ENCODE data around the gene LRMDA.

The LRMDA gene

DNA sequence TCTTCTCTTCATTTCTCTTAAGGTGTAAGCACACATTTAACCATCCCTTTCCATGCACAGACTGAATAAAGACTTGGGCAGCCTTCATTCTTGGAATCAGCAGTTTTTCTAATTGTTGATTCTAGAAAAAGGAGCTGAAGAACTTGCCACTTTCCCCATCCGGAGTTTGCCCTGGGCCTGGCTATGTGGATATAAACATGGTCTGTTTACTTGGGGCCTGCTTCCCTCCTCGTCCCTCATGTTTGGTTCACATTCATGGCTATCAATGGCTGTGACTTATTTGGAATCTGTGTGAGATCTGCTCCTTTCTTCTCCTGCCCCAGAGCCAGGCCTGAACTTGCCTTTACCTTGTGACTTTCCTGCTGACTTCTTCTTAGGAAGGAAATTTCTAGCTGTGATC, 199.3 kb downstream of the LRMDA start:
- no peak for DNase-seq
- H3K79me1 ChIP-seq (ENCODE audit: low read length): no peaks in the 10 kb centered on the region
- H3K56ac ChIP-seq (ENCODE audit: low read length): no peak overlapping the region
- H3K23ac ChIP-seq (ENCODE audit: low read length): no peak overlapping the region
- no peaks in the 10 kb centered on the region for H3K79me2 ChIP-seq (ENCODE audit: control insufficient read depth, insufficient read depth, low read length)
- H3K4me1 ChIP-seq (ENCODE audit: control insufficient read depth, low read depth, low read length): no peaks in the 10 kb centered on the region
- H3K27ac ChIP-seq (ENCODE audit: low read depth, low read length): no peak overlapping the region
- no peak overlapping the region for H4K8ac ChIP-seq (ENCODE audit: low read depth, low read length)
- no peak overlapping the region for H2BK15ac ChIP-seq (replicated peaks; ENCODE audit: low read depth)
- no peak overlapping the region for H2AK5ac ChIP-seq (ENCODE audit: low read length)
- H3K18ac ChIP-seq (ENCODE audit: low read length): no peak overlapping the region
- no peak overlapping the region for H2BK120ac ChIP-seq (ENCODE audit: low read depth, low read length)
- H3K27me3 ChIP-seq (ENCODE audit: insufficient read depth, low read length, poor library complexity): no peaks in the 10 kb centered on the region
- no peak overlapping the region for H3K4me3 ChIP-seq (ENCODE audit: low read length)
- H4K5ac ChIP-seq (ENCODE audit: low read length): no peak overlapping the region
- WGBS (ENCODE audit: extremely low coverage, insufficient coverage, low lambda C conversion rate): no CpG with 5 or more reads among the region's 2 CpGs
- no peak overlapping the region for H3K4ac ChIP-seq (ENCODE audit: low read depth, low read length)
- H3K9ac ChIP-seq (ENCODE audit: low read length): no peak overlapping the region
- no peak overlapping the region for H3K4me2 ChIP-seq (ENCODE audit: low read length)
- no peak overlapping the region for H2BK5ac ChIP-seq (ENCODE audit: low read length)
- H3K36me3 ChIP-seq (ENCODE audit: control insufficient read depth, insufficient read depth, low read length): no peaks in the 10 kb centered on the region

- Histone ChIP-seq H3K36me3 (ENCODE audit: control insufficient read depth, insufficient read depth, low read length) (no peaks in the 10 kb centered on the region), H3K4me3 (ENCODE audit: low read length) (no peak overlapping the region), H3K27ac (ENCODE audit: low read depth, low read length) (no peak overlapping the region), H2AK5ac (ENCODE audit: low read length) (no peak overlapping the region), H3K79me1 (ENCODE audit: low read length) (no peaks in the 10 kb centered on the region), H3K18ac (ENCODE audit: low read length) (no peak overlapping the region), H2BK5ac (ENCODE audit: low read length) (no peak overlapping the region), H2BK15ac (replicated peaks; ENCODE audit: low read depth) (no peak overlapping the region), H3K79me2 (ENCODE audit: control insufficient read depth, insufficient read depth, low read length) (no peaks in the 10 kb centered on the region), H3K56ac (ENCODE audit: low read length) (no peak overlapping the region), H3K4me2 (ENCODE audit: low read length) (no peak overlapping the region), H3K23ac (ENCODE audit: low read length) (no peak overlapping the region), H4K5ac (ENCODE audit: low read length) (no peak overlapping the region), H3K27me3 (ENCODE audit: insufficient read depth, low read length, poor library complexity) (no peaks in the 10 kb centered on the region), H2BK120ac (ENCODE audit: low read depth, low read length) (no peak overlapping the region), H3K4me1 (ENCODE audit: control insufficient read depth, low read depth, low read length) (no peaks in the 10 kb centered on the region), H3K9ac (ENCODE audit: low read length) (no peak overlapping the region), H3K4ac (ENCODE audit: low read depth, low read length) (no peak overlapping the region), H4K8ac (ENCODE audit: low read depth, low read length) (no peak overlapping the region)
- WGBS (ENCODE audit: extremely low coverage, insufficient coverage, low lambda C conversion rate): no CpG with 5 or more reads among the region's 8 CpGs
- no peak for DNase-seq
Observed at GRCh38 chr10:75632805-75633462, 201.5 kb downstream of the LRMDA start.

- no peaks in the 10 kb centered on the region for H3K79me2 ChIP-seq (ENCODE audit: control insufficient read depth, insufficient read depth, low read length)
- no peak overlapping the region for H3K18ac ChIP-seq (ENCODE audit: low read length)
- H3K27me3 ChIP-seq (ENCODE audit: insufficient read depth, low read length, poor library complexity): no peaks in the 10 kb centered on the region
- H4K8ac ChIP-seq (ENCODE audit: low read depth, low read length): no peak overlapping the region
- H4K5ac ChIP-seq (ENCODE audit: low read length): no peak overlapping the region
- no peak overlapping the region for H3K56ac ChIP-seq (ENCODE audit: low read length)
- no peak overlapping the region for H3K4ac ChIP-seq (ENCODE audit: low read depth, low read length)
- DNase-seq: no peak
- H3K4me3 ChIP-seq (ENCODE audit: low read length): no peak overlapping the region
- H3K23ac ChIP-seq (ENCODE audit: low read length): no peak overlapping the region
- H2BK15ac ChIP-seq (replicated peaks; ENCODE audit: low read depth): no peak overlapping the region
- WGBS (ENCODE audit: extremely low coverage, insufficient coverage, low lambda C conversion rate): no CpG with 5 or more reads among the region's 2 CpGs
- no peak overlapping the region for H2AK5ac ChIP-seq (ENCODE audit: low read length)
- H3K4me1 ChIP-seq (ENCODE audit: control insufficient read depth, low read depth, low read length): no peaks in the 10 kb centered on the region
- no peak overlapping the region for H3K4me2 ChIP-seq (ENCODE audit: low read length)
- no peaks in the 10 kb centered on the region for H3K79me1 ChIP-seq (ENCODE audit: low read length)
- no peak overlapping the region for H3K9ac ChIP-seq (ENCODE audit: low read length)
- H2BK5ac ChIP-seq (ENCODE audit: low read length): no peak overlapping the region
- no peaks in the 10 kb centered on the region for H3K36me3 ChIP-seq (ENCODE audit: control insufficient read depth, insufficient read depth, low read length)
- no peak overlapping the region for H2BK120ac ChIP-seq (ENCODE audit: low read depth, low read length)
- H3K27ac ChIP-seq (ENCODE audit: low read depth, low read length): no peak overlapping the region
Observed at GRCh38 chr10:75633568-75633967, 202.1 kb downstream of the LRMDA start.

- H4K5ac ChIP-seq (ENCODE audit: low read length): no peak overlapping the region
- no peak overlapping the region for H3K23ac ChIP-seq (ENCODE audit: low read length)
- H2BK15ac ChIP-seq (replicated peaks; ENCODE audit: low read depth): no peak overlapping the region
- H2AK5ac ChIP-seq (ENCODE audit: low read length): no peak overlapping the region
- DNase-seq: no peak
- no peak overlapping the region for H2BK120ac ChIP-seq (ENCODE audit: low read depth, low read length)
- no peak overlapping the region for H3K4ac ChIP-seq (ENCODE audit: low read depth, low read length)
- H3K79me2 ChIP-seq (ENCODE audit: control insufficient read depth, insufficient read depth, low read length): no peaks in the 10 kb centered on the region
- no CpG with 5 or more reads among the region's 2 CpGs for WGBS (ENCODE audit: extremely low coverage, insufficient coverage, low lambda C conversion rate)
- no peaks in the 10 kb centered on the region for H3K36me3 ChIP-seq (ENCODE audit: control insufficient read depth, insufficient read depth, low read length)
- no peak overlapping the region for H3K9ac ChIP-seq (ENCODE audit: low read length)
- no peaks in the 10 kb centered on the region for H3K27me3 ChIP-seq (ENCODE audit: insufficient read depth, low read length, poor library complexity)
- H2BK5ac ChIP-seq (ENCODE audit: low read length): no peak overlapping the region
- H3K18ac ChIP-seq (ENCODE audit: low read length): no peak overlapping the region
- no peak overlapping the region for H3K4me3 ChIP-seq (ENCODE audit: low read length)
- no peak overlapping the region for H3K27ac ChIP-seq (ENCODE audit: low read depth, low read length)
- H3K79me1 ChIP-seq (ENCODE audit: low read length): no peaks in the 10 kb centered on the region
- no peak overlapping the region for H3K4me2 ChIP-seq (ENCODE audit: low read length)
- H3K56ac ChIP-seq (ENCODE audit: low read length): no peak overlapping the region
- no peaks in the 10 kb centered on the region for H3K4me1 ChIP-seq (ENCODE audit: control insufficient read depth, low read depth, low read length)
- H4K8ac ChIP-seq (ENCODE audit: low read depth, low read length): no peak overlapping the region
Observed at GRCh38 chr10:75634947-75635346, 203.5 kb downstream of the LRMDA start.

DNA sequence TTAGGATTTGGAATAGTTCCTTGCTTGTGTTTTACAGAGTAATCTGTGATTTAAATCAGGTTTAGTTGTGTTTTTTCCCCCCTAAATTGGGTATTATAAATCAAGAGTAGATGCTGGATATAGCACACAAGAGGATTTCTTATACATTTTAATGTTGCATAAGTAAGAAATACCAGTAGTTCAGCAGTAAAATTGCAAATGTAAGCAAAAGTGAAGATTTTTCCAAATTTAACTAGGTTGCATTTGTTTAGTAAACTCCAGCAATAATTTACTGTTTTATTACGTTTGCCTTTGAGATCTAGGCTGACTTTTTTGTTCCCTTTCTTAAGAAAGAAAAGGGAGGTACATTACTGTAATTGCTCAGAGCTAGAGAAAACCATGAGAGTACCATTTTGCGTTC, 207.3 kb downstream of the LRMDA start:
- Histone ChIP-seq H3K79me2 (ENCODE audit: control insufficient read depth, insufficient read depth, low read length) (no peaks in the 10 kb centered on the region), H3K27ac (ENCODE audit: low read depth, low read length) (no peak overlapping the region), H3K4me1 (ENCODE audit: control insufficient read depth, low read depth, low read length) (no peaks in the 10 kb centered on the region), H2BK5ac (ENCODE audit: low read length) (no peak overlapping the region), H2BK15ac (replicated peaks; ENCODE audit: low read depth) (no peak overlapping the region), H3K27me3 (ENCODE audit: insufficient read depth, low read length, poor library complexity) (no peaks in the 10 kb centered on the region), H3K4me2 (ENCODE audit: low read length) (no peak overlapping the region), H3K4me3 (ENCODE audit: low read length) (no peak overlapping the region), H3K56ac (ENCODE audit: low read length) (no peak overlapping the region), H3K18ac (ENCODE audit: low read length) (no peak overlapping the region), H3K4ac (ENCODE audit: low read depth, low read length) (no peak overlapping the region), H3K36me3 (ENCODE audit: control insufficient read depth, insufficient read depth, low read length) (no peaks in the 10 kb centered on the region), H4K8ac (ENCODE audit: low read depth, low read length) (no peak overlapping the region), H3K9ac (ENCODE audit: low read length) (no peak overlapping the region), H2AK5ac (ENCODE audit: low read length) (no peak overlapping the region), H3K23ac (ENCODE audit: low read length) (no peak overlapping the region), H4K5ac (ENCODE audit: low read length) (no peak overlapping the region), H3K79me1 (ENCODE audit: low read length) (no peaks in the 10 kb centered on the region), H2BK120ac (ENCODE audit: low read depth, low read length) (no peak overlapping the region)
- no peak for DNase-seq
- no CpG with 5 or more reads among the region's 2 CpGs for WGBS (ENCODE audit: extremely low coverage, insufficient coverage, low lambda C conversion rate)

GRCh38 chr10:75639736-75640135, 208.3 kb downstream of the LRMDA start:
- Histone ChIP-seq H4K8ac (ENCODE audit: low read depth, low read length) (no peak overlapping the region), H3K79me2 (ENCODE audit: control insufficient read depth, insufficient read depth, low read length) (no peaks in the 10 kb centered on the region), H4K5ac (ENCODE audit: low read length) (no peak overlapping the region), H3K56ac (ENCODE audit: low read length) (no peak overlapping the region), H3K27me3 (ENCODE audit: insufficient read depth, low read length, poor library complexity) (no peaks in the 10 kb centered on the region), H2BK15ac (replicated peaks; ENCODE audit: low read depth) (no peak overlapping the region), H3K4me1 (ENCODE audit: control insufficient read depth, low read depth, low read length) (no peaks in the 10 kb centered on the region), H3K27ac (ENCODE audit: low read depth, low read length) (no peak overlapping the region), H3K4ac (ENCODE audit: low read depth, low read length) (no peak overlapping the region), H3K9ac (ENCODE audit: low read length) (no peak overlapping the region), H3K4me3 (ENCODE audit: low read length) (no peak overlapping the region), H2AK5ac (ENCODE audit: low read length) (no peak overlapping the region), H3K79me1 (ENCODE audit: low read length) (no peaks in the 10 kb centered on the region), H3K36me3 (ENCODE audit: control insufficient read depth, insufficient read depth, low read length) (no peaks in the 10 kb centered on the region), H2BK5ac (ENCODE audit: low read length) (no peak overlapping the region), H3K4me2 (ENCODE audit: low read length) (no peak overlapping the region), H3K23ac (ENCODE audit: low read length) (no peak overlapping the region), H3K18ac (ENCODE audit: low read length) (no peak overlapping the region), H2BK120ac (ENCODE audit: low read depth, low read length) (no peak overlapping the region)
- no CpG with 5 or more reads among the region's 7 CpGs for WGBS (ENCODE audit: extremely low coverage, insufficient coverage, low lambda C conversion rate)
- no peak for DNase-seq
